Endothelial cell of umbilical vein (primary cell): ENCODE data around the gene GGNBP2.

ENCODE experiments used
- POLR2A ChIP-seq: IDR thresholded peaks from 2 replicates; pipeline ENCODE4 v1.6.1; 2012; ENCODE audit warnings: low read depth, mild to moderate bottlenecking, control low read depth, low read length
- TF ChIP-seq, protein P1 (sequence below), 2 donors: IDR thresholded peaks; 1 replicate in 1 of 2; 2 replicates in 1 of 2; pipeline ENCODE4 v1.5.1; 2011; ENCODE audit warnings: low read length in 2 of 2, mild to moderate bottlenecking in 2 of 2, moderate library complexity in 2 of 2, control low read depth in 1 of 2, inconsistent platforms in 1 of 2, low read depth in 1 of 2; ENCODE audit not compliant: insufficient read depth in 1 of 2; ENCODE audit errors: extremely low read depth in 1 of 2

DNA sequence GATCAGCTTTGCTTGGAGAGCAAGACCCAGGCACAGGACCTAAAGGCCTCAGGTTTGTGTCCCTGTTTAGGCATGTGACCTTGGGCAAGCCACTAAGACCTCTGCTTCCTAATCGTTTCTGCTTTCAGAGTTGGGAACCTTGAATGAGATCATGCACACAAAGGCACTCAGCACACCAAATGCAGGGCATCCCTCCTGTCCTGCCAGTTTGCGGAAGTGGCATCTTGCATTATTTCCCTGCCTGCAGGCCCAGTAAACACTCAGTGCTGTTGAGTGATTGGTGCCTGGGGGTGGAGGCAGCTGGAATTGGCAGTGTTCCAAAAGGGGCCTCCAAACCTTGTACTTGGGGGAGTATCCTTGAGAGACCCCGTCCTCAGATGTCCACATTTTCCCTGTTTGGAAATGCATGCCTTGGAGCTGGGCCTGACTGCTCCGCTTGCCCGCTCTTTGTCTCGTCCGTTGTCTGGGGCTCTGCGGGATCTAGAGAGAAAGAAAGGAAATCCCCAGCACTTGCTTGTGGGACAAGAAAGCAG lies 85.3 kb downstream of the GGNBP2 start:
- TF ChIP-seq, protein P1, sequence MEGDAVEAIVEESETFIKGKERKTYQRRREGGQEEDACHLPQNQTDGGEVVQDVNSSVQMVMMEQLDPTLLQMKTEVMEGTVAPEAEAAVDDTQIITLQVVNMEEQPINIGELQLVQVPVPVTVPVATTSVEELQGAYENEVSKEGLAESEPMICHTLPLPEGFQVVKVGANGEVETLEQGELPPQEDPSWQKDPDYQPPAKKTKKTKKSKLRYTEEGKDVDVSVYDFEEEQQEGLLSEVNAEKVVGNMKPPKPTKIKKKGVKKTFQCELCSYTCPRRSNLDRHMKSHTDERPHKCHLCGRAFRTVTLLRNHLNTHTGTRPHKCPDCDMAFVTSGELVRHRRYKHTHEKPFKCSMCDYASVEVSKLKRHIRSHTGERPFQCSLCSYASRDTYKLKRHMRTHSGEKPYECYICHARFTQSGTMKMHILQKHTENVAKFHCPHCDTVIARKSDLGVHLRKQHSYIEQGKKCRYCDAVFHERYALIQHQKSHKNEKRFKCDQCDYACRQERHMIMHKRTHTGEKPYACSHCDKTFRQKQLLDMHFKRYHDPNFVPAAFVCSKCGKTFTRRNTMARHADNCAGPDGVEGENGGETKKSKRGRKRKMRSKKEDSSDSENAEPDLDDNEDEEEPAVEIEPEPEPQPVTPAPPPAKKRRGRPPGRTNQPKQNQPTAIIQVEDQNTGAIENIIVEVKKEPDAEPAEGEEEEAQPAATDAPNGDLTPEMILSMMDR (IDR thresholded peaks at IDR 0.05; ENCODE audit: extremely low read depth in 1 of 2, insufficient read depth in 1 of 2, low read depth in 1 of 2, low read length in 2 of 2): no peak
- TF ChIP-seq POLR2A: no peak
